Measurements from ENCODE around the gene PSME3.

- TF ChIP-seq NR3C1 (CRISPR knock-in tag; conservative IDR thresholded peaks at IDR 0.05; ENCODE audit: low read depth) (no peak), ELF4 (CRISPR knock-in tag; IDR thresholded peaks at IDR 0.05; ENCODE audit: low read depth) (no peak), PREB (CRISPR knock-in tag; IDR thresholded peaks at IDR 0.05; ENCODE audit: borderline replicate concordance) (no peak), ZNF512 (CRISPR knock-in tag; IDR thresholded peaks at IDR 0.05; ENCODE audit: borderline replicate concordance) (no peak), ZNF232 (CRISPR knock-in tag; IDR thresholded peaks at IDR 0.05) (no peak), E2F4 (CRISPR knock-in tag; IDR thresholded peaks at IDR 0.05; ENCODE audit: borderline replicate concordance, low read depth) (no peak), TCF7 (CRISPR knock-in tag; IDR thresholded peaks at IDR 0.05; ENCODE audit: low read depth) (no peak), FOXK1 (CRISPR knock-in tag; IDR thresholded peaks at IDR 0.05) (no peak), ZNF263 (CRISPR knock-in tag; IDR thresholded peaks at IDR 0.05; ENCODE audit: low read depth) (no peak)
- TF ChIP-seq, protein P1, sequence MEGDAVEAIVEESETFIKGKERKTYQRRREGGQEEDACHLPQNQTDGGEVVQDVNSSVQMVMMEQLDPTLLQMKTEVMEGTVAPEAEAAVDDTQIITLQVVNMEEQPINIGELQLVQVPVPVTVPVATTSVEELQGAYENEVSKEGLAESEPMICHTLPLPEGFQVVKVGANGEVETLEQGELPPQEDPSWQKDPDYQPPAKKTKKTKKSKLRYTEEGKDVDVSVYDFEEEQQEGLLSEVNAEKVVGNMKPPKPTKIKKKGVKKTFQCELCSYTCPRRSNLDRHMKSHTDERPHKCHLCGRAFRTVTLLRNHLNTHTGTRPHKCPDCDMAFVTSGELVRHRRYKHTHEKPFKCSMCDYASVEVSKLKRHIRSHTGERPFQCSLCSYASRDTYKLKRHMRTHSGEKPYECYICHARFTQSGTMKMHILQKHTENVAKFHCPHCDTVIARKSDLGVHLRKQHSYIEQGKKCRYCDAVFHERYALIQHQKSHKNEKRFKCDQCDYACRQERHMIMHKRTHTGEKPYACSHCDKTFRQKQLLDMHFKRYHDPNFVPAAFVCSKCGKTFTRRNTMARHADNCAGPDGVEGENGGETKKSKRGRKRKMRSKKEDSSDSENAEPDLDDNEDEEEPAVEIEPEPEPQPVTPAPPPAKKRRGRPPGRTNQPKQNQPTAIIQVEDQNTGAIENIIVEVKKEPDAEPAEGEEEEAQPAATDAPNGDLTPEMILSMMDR (IDR thresholded peaks at IDR 0.05) = no peak
- TF ChIP-seq, protein P2, sequence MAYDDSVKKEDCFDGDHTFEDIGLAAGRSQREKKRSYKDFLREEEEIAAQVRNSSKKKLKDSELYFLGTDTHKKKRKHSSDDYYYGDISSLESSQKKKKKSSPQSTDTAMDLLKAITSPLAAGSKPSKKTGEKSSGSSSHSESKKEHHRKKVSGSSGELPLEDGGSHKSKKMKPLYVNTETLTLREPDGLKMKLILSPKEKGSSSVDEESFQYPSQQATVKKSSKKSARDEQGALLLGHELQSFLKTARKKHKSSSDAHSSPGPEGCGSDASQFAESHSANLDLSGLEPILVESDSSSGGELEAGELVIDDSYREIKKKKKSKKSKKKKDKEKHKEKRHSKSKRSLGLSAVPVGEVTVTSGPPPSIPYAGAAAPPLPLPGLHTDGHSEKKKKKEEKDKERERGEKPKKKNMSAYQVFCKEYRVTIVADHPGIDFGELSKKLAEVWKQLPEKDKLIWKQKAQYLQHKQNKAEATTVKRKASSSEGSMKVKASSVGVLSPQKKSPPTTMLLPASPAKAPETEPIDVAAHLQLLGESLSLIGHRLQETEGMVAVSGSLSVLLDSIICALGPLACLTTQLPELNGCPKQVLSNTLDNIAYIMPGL (CRISPR knock-in tag; IDR thresholded peaks at IDR 0.05) = no peak
Measured at GRCh38 chr17:42833767-42834422, 698 bp downstream of the PSME3 start.

Measured in WTC11 (cell line).